ENCODE results near the gene SPI1. TPM values are rescaled to one million over a fixed set of nuclear protein-coding genes. Genes with fewer than 3 reads are reported as not detected.
A peak's percentile ranks its signal among the peaks of the same experiment; 100 is the strongest.

SPI1 gene
- not detected in 2 replicates for total RNA-seq (ENCODE audit: low replicate concordance)

- no peak within 1 kb of the TSS for H3K4me3 ChIP-seq
- no peaks in the 10 kb centered on the region for H3K4me1 ChIP-seq
- H3K27me3 ChIP-seq = no peaks in the 10 kb centered on the region
- no peaks in the 10 kb centered on the region for H4K20me1 ChIP-seq (ENCODE audit: low read depth)
- Mint-ChIP-seq H3K9me3 (no peaks in the 10 kb centered on the region), H3K4me1 (peaks cover 4% of the 10 kb centered on the region), H3K36me3 (no peaks in the 10 kb centered on the region), H3K27ac (peak within 1 kb of the TSS; percentile 74), H3K4me3 (no peak within 1 kb of the TSS), H3K27me3 (ENCODE audit: insufficient read depth, low read depth) (peaks cover 6% of the 10 kb centered on the region)
- no peaks in the 10 kb centered on the region for H3K36me3 ChIP-seq
- H3K79me2 ChIP-seq (ENCODE audit: low read depth) = no peaks in the 10 kb centered on the region
- H3K9me3 ChIP-seq (ENCODE audit: low read depth) = no peaks in the 10 kb centered on the region
- DNase-seq (ENCODE audit: low spot score) = no peak
- TF ChIP-seq CTCF (IDR thresholded peaks at IDR 0.05) (no peak), EZH2phosphoT487 (IDR thresholded peaks at IDR 0.05) (no peak), EZH2 (IDR thresholded peaks at IDR 0.05) (no peak)
- no peak within 1 kb of the TSS for H3K4me2 ChIP-seq
- no peaks in the 10 kb centered on the region for H3F3A ChIP-seq (ENCODE audit: low read depth)
- no peak within 1 kb of the TSS for H3K9ac ChIP-seq
- no peak within 1 kb of the TSS for H2AFZ ChIP-seq (replicated peaks)
- H3K27ac ChIP-seq = no peak within 1 kb of the TSS
Measured at GRCh38 chr11:47378010-47378835, at the start of gene SPI1. TSS of gene SPI1 (minus strand) at chr11:47378547. CDS start at chr11:47378353, 194 bp downstream.

GRCh38 chr11:47426062-47426956, 48.0 kb upstream of the SPI1 start, which contains the start of gene PSMC3:
TSS of gene PSMC3 (minus strand) at chr11:47426439. CDS start at chr11:47426279, 160 bp downstream.
- H3K4me1 Mint-ChIP-seq = peaks cover 20% of the 10 kb centered on the region
- Histone ChIP-seq H3K79me2 (ENCODE audit: low read depth) (peaks cover 20% of the 10 kb centered on the region), H3K27me3 (no peaks in the 10 kb centered on the region), H3K27ac (peak within 1 kb of the TSS; percentile 95), H3F3A (ENCODE audit: low read depth) (peaks cover 8% of the 10 kb centered on the region), H3K9me3 (ENCODE audit: low read depth) (no peaks in the 10 kb centered on the region), H3K9ac (peak within 1 kb of the TSS; percentile 96), H4K20me1 (ENCODE audit: low read depth) (no peaks in the 10 kb centered on the region), H3K4me2 (peak within 1 kb of the TSS; percentile 98), H3K4me3 (peak within 1 kb of the TSS; percentile 71), H2AFZ (replicated peaks) (peak within 1 kb of the TSS; percentile 99), H3K36me3 (no peaks in the 10 kb centered on the region), H3K4me1 (peaks cover 5% of the 10 kb centered on the region)
- DNase-seq (ENCODE audit: low spot score) = peak; percentile 99
- peak within 1 kb of the TSS; percentile 100 for H3K27ac Mint-ChIP-seq
- H3K4me3 Mint-ChIP-seq = peak within 1 kb of the TSS; percentile 100
- TF ChIP-seq EZH2phosphoT487 (IDR thresholded peaks at IDR 0.05) = no peak
- no peak for TF ChIP-seq EZH2 (IDR thresholded peaks at IDR 0.05)
- no peak for TF ChIP-seq CTCF (IDR thresholded peaks at IDR 0.05)
- H3K9me3 Mint-ChIP-seq = no peaks in the 10 kb centered on the region
- peaks cover 4% of the 10 kb centered on the region for H3K27me3 Mint-ChIP-seq (ENCODE audit: insufficient read depth, low read depth)
- H3K36me3 Mint-ChIP-seq = peaks cover 17% of the 10 kb centered on the region

- H3K27ac Mint-ChIP-seq = peak overlapping the region; percentile 100
Measured at GRCh38 chr11:47425611-47426010, 47.3 kb upstream of the SPI1 start.

More at GRCh38 chr11:47425611-47426010, 47.3 kb upstream of the SPI1 start:
- Histone ChIP-seq H3K4me1 (peaks cover 5% of the 10 kb centered on the region), H2AFZ (replicated peaks) (peak overlapping the region; percentile 99), H4K20me1 (ENCODE audit: low read depth) (no peaks in the 10 kb centered on the region), H3K4me2 (peak overlapping the region; percentile 98), H3K4me3 (peak overlapping the region; percentile 71), H3K27ac (no peak overlapping the region), H3F3A (ENCODE audit: low read depth) (peaks cover 8% of the 10 kb centered on the region), H3K9me3 (ENCODE audit: low read depth) (no peaks in the 10 kb centered on the region), H3K36me3 (no peaks in the 10 kb centered on the region), H3K9ac (peak overlapping the region; percentile 96), H3K27me3 (no peaks in the 10 kb centered on the region), H3K79me2 (ENCODE audit: low read depth) (peaks cover 20% of the 10 kb centered on the region)
- Mint-ChIP-seq H3K27me3 (ENCODE audit: insufficient read depth, low read depth) (peaks cover 4% of the 10 kb centered on the region), H3K4me3 (peak overlapping the region; percentile 100), H3K36me3 (peaks cover 19% of the 10 kb centered on the region), H3K9me3 (no peaks in the 10 kb centered on the region), H3K4me1 (peaks cover 20% of the 10 kb centered on the region)
- DNase-seq (ENCODE audit: low spot score) = peak; percentile 29
- TF ChIP-seq EZH2 (IDR thresholded peaks at IDR 0.05) (no peak), EZH2phosphoT487 (IDR thresholded peaks at IDR 0.05) (no peak), CTCF (IDR thresholded peaks at IDR 0.05) (no peak)

Measured in neural progenitor cell (in vitro differentiated cells).